ENCODE results near the gene PHLPP1.

The PHLPP1 gene

DNA sequence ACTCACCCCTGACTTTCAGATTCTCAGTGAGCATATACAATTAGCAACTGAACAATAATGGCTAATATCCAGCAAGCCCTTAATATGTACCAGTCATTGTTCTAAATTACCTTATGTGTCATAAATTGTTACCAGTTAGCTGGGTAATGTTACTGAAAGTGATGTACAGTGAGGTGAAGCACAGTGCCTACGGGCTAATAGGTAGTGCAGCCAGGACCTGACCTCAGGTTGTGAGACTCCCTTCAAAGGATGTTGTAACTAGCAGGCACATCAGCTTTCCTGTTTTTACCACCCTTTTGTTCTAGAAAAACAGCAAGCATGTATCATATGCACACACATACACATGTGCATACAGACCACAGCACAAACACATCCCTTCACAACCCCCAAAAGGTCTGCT is 258.3 kb downstream of the PHLPP1 start:
- Mint-ChIP-seq H3K27me3 (ENCODE audit: low read depth, poor library complexity) (peaks cover 3% of the 10 kb centered on the region), H3K4me3 (no peak overlapping the region), H3K36me3 (ENCODE audit: low read depth) (peaks cover 46% of the 10 kb centered on the region), H3K9me3 (peaks cover 9% of the 10 kb centered on the region), H3K4me1 (no peaks in the 10 kb centered on the region), H3K27ac (no peak overlapping the region)
- TF ChIP-seq, protein P1, sequence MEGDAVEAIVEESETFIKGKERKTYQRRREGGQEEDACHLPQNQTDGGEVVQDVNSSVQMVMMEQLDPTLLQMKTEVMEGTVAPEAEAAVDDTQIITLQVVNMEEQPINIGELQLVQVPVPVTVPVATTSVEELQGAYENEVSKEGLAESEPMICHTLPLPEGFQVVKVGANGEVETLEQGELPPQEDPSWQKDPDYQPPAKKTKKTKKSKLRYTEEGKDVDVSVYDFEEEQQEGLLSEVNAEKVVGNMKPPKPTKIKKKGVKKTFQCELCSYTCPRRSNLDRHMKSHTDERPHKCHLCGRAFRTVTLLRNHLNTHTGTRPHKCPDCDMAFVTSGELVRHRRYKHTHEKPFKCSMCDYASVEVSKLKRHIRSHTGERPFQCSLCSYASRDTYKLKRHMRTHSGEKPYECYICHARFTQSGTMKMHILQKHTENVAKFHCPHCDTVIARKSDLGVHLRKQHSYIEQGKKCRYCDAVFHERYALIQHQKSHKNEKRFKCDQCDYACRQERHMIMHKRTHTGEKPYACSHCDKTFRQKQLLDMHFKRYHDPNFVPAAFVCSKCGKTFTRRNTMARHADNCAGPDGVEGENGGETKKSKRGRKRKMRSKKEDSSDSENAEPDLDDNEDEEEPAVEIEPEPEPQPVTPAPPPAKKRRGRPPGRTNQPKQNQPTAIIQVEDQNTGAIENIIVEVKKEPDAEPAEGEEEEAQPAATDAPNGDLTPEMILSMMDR (IDR thresholded peaks at IDR 0.05) = no peak
- DNase-seq = no peak

DNA sequence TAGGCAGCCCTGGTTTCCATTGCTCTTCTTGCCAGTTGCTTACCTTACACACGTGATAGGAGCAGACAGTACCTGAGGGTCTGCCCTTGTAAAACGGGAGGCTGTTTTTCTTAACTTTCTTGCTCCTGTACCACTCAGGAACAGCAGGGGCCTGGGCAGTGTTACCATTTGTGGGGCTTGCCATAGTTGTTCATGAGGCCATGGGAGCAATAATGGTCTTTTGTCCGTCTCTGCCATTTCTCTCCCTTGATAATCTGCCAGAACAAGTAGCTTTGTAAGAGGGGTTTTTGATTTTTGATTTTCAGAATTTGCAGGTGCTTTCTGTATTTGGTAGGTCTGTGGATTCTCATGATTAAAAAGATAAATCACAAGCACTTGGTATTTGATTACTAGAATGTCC is 259.0 kb downstream of the PHLPP1 start:
- H3K36me3 Mint-ChIP-seq (ENCODE audit: low read depth) = peaks cover 45% of the 10 kb centered on the region
- H3K9me3 Mint-ChIP-seq = peaks cover 2% of the 10 kb centered on the region
- peak overlapping the region; percentile 27 for H3K27ac Mint-ChIP-seq
- H3K27me3 Mint-ChIP-seq (ENCODE audit: low read depth, poor library complexity) = no peaks in the 10 kb centered on the region
- no peak for DNase-seq
- no peak overlapping the region for H3K4me3 Mint-ChIP-seq
- TF ChIP-seq, protein P1 (IDR thresholded peaks at IDR 0.05) = no peak
- peaks cover 6% of the 10 kb centered on the region for H3K4me1 Mint-ChIP-seq

DNA sequence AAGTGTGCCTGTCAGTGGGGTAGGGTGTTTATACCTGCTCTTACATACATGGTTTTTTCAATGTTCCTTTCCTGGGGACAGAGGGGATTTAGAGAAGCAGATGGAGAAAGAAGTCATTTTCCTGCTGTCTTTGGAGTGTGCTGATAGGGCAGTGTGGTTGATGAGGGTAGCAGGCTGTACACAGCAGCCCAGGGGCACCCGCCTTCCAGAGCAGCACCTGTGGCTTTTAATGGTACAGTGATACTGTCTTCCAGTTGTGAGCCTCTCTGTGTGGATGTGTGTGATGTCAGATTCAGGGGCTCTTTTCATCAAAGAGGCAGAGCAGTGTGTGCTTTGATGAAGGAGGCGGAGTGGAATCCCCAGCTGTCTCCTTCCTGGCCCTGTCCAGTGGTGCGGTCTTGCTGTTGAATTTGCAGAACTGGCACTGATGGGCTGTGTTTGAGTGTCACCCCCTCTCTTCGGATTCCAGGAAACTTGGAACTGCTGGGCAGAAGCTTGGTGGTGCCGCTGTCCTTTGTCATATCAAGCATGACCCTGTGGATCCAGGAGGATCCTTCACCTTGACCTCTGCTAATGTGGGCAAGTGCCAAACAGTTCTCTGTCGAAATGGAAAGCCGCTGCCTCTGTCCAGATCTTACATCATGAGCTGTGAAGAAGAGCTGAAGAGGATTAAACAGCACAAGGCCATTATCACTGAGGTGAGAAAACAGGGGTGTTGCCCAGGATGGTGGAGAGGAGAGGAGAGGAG is 259.8 kb downstream of the PHLPP1 start:
- TF ChIP-seq, protein P1 (IDR thresholded peaks at IDR 0.05) = no peak
- H3K27me3 Mint-ChIP-seq (ENCODE audit: low read depth, poor library complexity) = no peaks in the 10 kb centered on the region
- H3K36me3 Mint-ChIP-seq (ENCODE audit: low read depth) = peaks cover 39% of the 10 kb centered on the region
- peaks cover 13% of the 10 kb centered on the region for H3K4me1 Mint-ChIP-seq
- H3K27ac Mint-ChIP-seq = peak overlapping the region; percentile 27
- no peak overlapping the region for H3K4me3 Mint-ChIP-seq
- H3K9me3 Mint-ChIP-seq = no peaks in the 10 kb centered on the region
- DNase-seq = no peak

DNA sequence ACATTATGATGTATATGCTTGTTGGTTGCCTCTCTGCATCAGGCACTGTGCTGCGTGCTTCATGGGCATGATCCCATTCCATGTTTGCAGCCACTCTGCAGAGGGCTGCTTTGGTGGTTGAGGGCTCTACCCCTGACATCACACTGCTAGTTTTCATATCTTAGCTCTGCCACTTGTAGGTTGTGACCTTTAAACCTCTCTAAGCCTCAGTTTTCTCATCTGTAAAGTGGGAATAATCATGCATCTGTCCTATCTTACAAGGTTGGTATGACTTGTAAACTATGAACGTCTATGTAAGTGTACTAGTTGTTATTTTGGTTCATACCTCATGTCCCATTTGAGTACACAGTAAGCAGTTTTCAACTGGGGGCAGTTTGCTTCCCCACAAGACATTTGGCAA is 260.4 kb downstream of the PHLPP1 start:
- no peak for DNase-seq
- H3K27ac Mint-ChIP-seq = no peak overlapping the region
- H3K9me3 Mint-ChIP-seq = no peaks in the 10 kb centered on the region
- H3K27me3 Mint-ChIP-seq (ENCODE audit: low read depth, poor library complexity) = no peaks in the 10 kb centered on the region
- H3K36me3 Mint-ChIP-seq (ENCODE audit: low read depth) = peaks cover 35% of the 10 kb centered on the region
- peaks cover 14% of the 10 kb centered on the region for H3K4me1 Mint-ChIP-seq
- TF ChIP-seq, protein P1 (IDR thresholded peaks at IDR 0.05) = no peak
- H3K4me3 Mint-ChIP-seq = no peak overlapping the region

DNA sequence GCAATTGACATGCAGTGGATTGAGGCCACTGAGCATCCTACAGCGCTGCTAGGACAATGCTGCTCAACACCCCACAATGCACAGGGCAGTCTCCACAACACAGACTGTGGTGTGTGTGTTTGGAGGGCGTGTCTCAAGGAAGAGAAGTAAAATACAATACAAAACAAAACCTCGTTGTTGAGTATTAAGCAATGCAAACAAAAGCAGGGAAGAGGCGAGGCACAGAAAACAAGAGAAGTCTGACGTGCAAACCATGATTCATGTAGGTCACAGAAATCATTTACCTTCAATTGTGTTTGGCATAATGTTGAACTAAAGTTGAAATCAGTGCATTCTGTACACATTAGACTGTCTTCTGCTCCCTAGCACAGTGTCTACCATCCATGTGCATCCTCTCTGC is 260.9 kb downstream of the PHLPP1 start:
- Mint-ChIP-seq H3K27ac (no peak overlapping the region), H3K36me3 (ENCODE audit: low read depth) (peaks cover 30% of the 10 kb centered on the region), H3K4me1 (peaks cover 14% of the 10 kb centered on the region), H3K27me3 (ENCODE audit: low read depth, poor library complexity) (no peaks in the 10 kb centered on the region), H3K9me3 (no peaks in the 10 kb centered on the region), H3K4me3 (no peak overlapping the region)
- DNase-seq = no peak
- TF ChIP-seq, protein P1 (IDR thresholded peaks at IDR 0.05) = no peak

DNA sequence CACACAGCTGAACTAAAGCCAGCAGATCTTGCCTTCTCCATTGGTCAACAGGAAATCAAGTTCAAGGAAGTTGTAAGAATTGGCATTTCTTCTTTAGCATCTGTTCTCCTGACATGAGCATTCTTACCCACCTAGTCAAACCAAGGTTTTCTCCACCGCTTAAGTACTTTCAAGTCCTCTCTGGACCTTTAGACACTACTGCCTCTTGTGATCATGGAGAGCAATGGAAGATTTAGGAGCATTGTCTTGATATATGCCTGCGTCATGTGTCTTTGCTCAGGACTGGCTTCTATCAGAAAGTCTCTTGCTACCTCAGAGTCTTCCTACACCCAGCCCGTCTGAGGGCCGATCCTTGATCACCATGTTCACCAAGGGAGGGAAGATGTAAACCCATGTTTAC is 262.2 kb downstream of the PHLPP1 start:
- H3K36me3 Mint-ChIP-seq (ENCODE audit: low read depth) = peaks cover 19% of the 10 kb centered on the region
- DNase-seq = no peak

More for the DNA sequence above, 262.2 kb downstream of the PHLPP1 start:
- Mint-ChIP-seq H3K27ac (peak overlapping the region; percentile 10), H3K9me3 (no peaks in the 10 kb centered on the region), H3K4me1 (peaks cover 18% of the 10 kb centered on the region), H3K27me3 (ENCODE audit: low read depth, poor library complexity) (no peaks in the 10 kb centered on the region), H3K4me3 (no peak overlapping the region)
- TF ChIP-seq, protein P1 (IDR thresholded peaks at IDR 0.05) = no peak

All from nephron progenitor cell (in vitro differentiated cells).